Choroid plexus epithelial cell (primary cell): Measurements from ENCODE around the gene DNAJB11.

Experiments
- DNase-seq: peaks from one replicate; pipeline ENCODE4 v3.0.0-alpha.2; 2010; ENCODE audit warnings: low read depth
- H3K4me3 ChIP-seq: 2 replicates; pipeline ENCODE4 v1.5.1; 2011; ENCODE audit warnings: low read depth, mild to moderate bottlenecking, control low read depth, low read length, moderate library complexity
- TF ChIP-seq, protein P1 (sequence below): conservative IDR thresholded peaks from 2 replicates; pipeline ENCODE4 v1.5.1; 2011; ENCODE audit warnings: low read depth, mild to moderate bottlenecking, control low read depth, inconsistent platforms, low read length, moderate library complexity

Gene DNAJB11

GRCh38 chr3:186620213-186621092 lies 49.9 kb downstream of the DNAJB11 start:
- no peak overlapping the region for H3K4me3 ChIP-seq
- no peak for DNase-seq
- TF ChIP-seq, protein P1, sequence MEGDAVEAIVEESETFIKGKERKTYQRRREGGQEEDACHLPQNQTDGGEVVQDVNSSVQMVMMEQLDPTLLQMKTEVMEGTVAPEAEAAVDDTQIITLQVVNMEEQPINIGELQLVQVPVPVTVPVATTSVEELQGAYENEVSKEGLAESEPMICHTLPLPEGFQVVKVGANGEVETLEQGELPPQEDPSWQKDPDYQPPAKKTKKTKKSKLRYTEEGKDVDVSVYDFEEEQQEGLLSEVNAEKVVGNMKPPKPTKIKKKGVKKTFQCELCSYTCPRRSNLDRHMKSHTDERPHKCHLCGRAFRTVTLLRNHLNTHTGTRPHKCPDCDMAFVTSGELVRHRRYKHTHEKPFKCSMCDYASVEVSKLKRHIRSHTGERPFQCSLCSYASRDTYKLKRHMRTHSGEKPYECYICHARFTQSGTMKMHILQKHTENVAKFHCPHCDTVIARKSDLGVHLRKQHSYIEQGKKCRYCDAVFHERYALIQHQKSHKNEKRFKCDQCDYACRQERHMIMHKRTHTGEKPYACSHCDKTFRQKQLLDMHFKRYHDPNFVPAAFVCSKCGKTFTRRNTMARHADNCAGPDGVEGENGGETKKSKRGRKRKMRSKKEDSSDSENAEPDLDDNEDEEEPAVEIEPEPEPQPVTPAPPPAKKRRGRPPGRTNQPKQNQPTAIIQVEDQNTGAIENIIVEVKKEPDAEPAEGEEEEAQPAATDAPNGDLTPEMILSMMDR: no peak

DNA sequence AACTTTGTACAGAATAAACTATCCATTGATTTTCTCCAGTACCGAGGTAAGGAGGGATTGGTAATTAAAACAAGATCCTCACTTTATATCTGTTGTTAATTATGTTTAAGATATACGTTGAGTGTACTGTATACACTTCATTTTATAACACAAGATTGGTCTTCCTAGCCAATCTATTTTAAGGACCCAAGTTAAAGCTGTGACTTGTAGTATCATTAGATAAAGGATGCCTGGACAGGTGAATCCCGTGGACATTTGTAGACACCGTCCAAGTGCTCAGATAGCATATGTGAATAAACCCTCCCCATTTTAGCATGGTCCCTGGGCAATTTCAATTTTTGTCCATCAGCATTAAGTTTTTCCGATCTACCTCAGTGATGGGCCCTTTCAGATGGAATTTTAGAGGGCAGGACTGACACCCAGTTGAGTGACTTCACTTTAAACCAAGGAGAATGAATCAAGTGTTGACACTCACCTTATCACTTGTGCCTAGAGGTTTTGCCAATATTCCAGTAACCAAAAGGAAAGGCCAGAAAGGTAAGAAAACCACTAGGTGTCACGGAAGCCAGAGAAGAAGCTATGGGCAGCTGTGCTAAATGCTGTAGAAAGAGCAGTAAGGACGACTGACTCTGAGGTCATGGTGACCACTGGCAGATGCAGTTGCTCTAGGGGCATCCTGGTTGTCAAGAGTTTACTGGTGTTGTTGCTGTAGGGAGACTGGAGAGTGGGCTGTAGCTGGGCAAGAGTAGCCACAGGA lies 51.6 kb downstream of the DNAJB11 start:
- no peak overlapping the region for H3K4me3 ChIP-seq
- TF ChIP-seq, protein P1: no peak
- no peak for DNase-seq

DNA sequence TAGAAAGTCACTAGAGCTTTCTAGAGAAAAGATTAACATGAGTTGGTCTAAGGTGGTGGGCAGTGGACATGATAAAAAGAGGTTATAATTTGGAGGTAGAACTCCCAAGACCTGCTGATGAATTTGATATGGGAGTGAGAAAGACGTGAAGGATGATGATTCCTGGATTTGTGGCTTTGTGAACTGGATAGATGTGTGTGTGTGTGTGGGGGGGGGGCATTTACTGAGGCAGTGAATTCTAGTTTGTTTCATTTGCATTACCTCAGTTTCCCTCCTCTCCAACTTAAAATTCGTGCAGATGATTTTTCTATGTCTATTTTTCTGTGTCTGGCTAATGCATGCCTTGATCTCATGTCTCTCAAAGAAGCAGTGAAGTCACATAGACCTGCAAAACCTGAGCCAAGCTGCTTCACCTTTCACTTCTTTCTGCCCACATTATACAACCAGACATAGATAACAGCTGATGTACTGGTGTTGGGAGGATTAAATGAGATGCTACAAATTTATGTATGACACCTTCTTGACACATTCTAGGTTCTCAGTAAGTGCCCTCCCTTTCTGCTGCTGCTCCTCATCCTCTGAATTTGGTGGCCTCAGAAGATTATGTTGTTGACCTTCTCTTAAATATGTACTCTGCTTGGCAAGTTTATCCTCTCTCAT lies 52.3 kb downstream of the DNAJB11 start:
- no peak overlapping the region for H3K4me3 ChIP-seq
- TF ChIP-seq, protein P1: no peak
- DNase-seq: no peak

GRCh38 chr3:186624598-186624997 lies 54.1 kb downstream of the DNAJB11 start:
- DNase-seq: no peak
- TF ChIP-seq, protein P1: no peak
- no peak overlapping the region for H3K4me3 ChIP-seq

- TF ChIP-seq, protein P1: no peak
- no peak for DNase-seq
Observed at GRCh38 chr3:186625600-186626042, 55.1 kb downstream of the DNAJB11 start.

GRCh38 chr3:186626254-186626847 lies 55.8 kb downstream of the DNAJB11 start:
- no peak overlapping the region for H3K4me3 ChIP-seq
- no peak for DNase-seq
- TF ChIP-seq, protein P1: no peak

More at GRCh38 chr3:186625600-186626042, 55.1 kb downstream of the DNAJB11 start:
- no peak overlapping the region for H3K4me3 ChIP-seq
